HEK293T (cell line): ENCODE results near the gene FBN1.

ENCODE experiments used
- CTCF ChIA-PET: fragments of 350-600 bp; formaldehyde crosslinking; extraction: SDS; loops from one replicate; lab custom pipeline; 2021; ENCODE audit warnings: antibody characterized with exemption, inconsistent platforms; lab: Yijun Ruan, JAX
- POLR2A ChIA-PET: fragments of 350-600 bp; formaldehyde crosslinking; extraction: SDS; loops from one replicate; lab custom pipeline; 2020; ENCODE audit warnings: antibody characterized with exemption, inconsistent platforms; lab: Yijun Ruan, JAX
- DNase-seq: peaks from one replicate; pipeline ENCODE4 v3.0.0; 2012; ENCODE audit warnings: mixed read lengths; ENCODE audit errors: extremely low spot score
- ARNT ChIP-seq: fragments of 450-650 bp; IDR thresholded peaks from 2 replicates; pipeline ENCODE4 v1.6.1; 2017; ENCODE audit warnings: mild to moderate bottlenecking
- BHLHE40 ChIP-seq: fragments of 450-650 bp; IDR thresholded peaks from 2 replicates; pipeline ENCODE4 v1.6.1; 2016; ENCODE audit warnings: mild to moderate bottlenecking, moderate library complexity, borderline replicate concordance
- CTBP1 ChIP-seq: fragments of 450-650 bp; IDR thresholded peaks from 2 replicates; pipeline ENCODE4 v1.6.1; 2016; ENCODE audit warnings: borderline replicate concordance
- ELF4 ChIP-seq: fragments of 450-650 bp; IDR thresholded peaks from 2 replicates; pipeline ENCODE4 v1.6.1; 2017; ENCODE audit warnings: antibody characterized with exemption
- FOXA1 ChIP-seq: fragments of 450-650 bp; IDR thresholded peaks from 2 replicates; pipeline ENCODE4 v1.6.1; 2016; ENCODE audit warnings: mild to moderate bottlenecking
- FOXK2 ChIP-seq: fragments of 450-650 bp; IDR thresholded peaks from 2 replicates; pipeline ENCODE4 v1.6.1; 2016; ENCODE audit warnings: mild to moderate bottlenecking
- FOXM1 ChIP-seq: fragments of 450-650 bp; IDR thresholded peaks from 2 replicates; pipeline ENCODE4 v1.6.1; 2017; ENCODE audit warnings: mild to moderate bottlenecking, borderline replicate concordance
- HDGF ChIP-seq: fragments of 450-650 bp; IDR thresholded peaks from 2 replicates; pipeline ENCODE4 v1.6.1; 2017; ENCODE audit warnings: antibody characterized with exemption, borderline replicate concordance
- L3MBTL2 ChIP-seq: fragments of 450-650 bp; conservative IDR thresholded peaks from 2 replicates; pipeline ENCODE4 v1.6.1; 2016; ENCODE audit warnings: mild to moderate bottlenecking
- LEF1 ChIP-seq: fragments of 450-650 bp; IDR thresholded peaks from 2 replicates; pipeline ENCODE4 v1.6.1; 2017; ENCODE audit warnings: mild to moderate bottlenecking, borderline replicate concordance
- NFRKB ChIP-seq: fragments of 450-650 bp; IDR thresholded peaks from 2 replicates; pipeline ENCODE4 v1.6.1; 2016; ENCODE audit warnings: mild to moderate bottlenecking, moderate library complexity
- PKNOX1 ChIP-seq: fragments of 450-650 bp; IDR thresholded peaks from 2 replicates; pipeline ENCODE4 v1.6.1; 2016
- SP1 ChIP-seq: fragments of 450-650 bp; IDR thresholded peaks from 2 replicates; pipeline ENCODE4 v1.6.1; 2017
- SUZ12 ChIP-seq: fragments of 450-650 bp; IDR thresholded peaks from 2 replicates; pipeline ENCODE4 v1.6.1; 2016; ENCODE audit warnings: mild to moderate bottlenecking
- TARDBP ChIP-seq: fragments of 450-650 bp; IDR thresholded peaks from 2 replicates; pipeline ENCODE4 v1.6.1; 2016
- ZNF384 ChIP-seq: fragments of 450-650 bp; IDR thresholded peaks from 2 replicates; pipeline ENCODE4 v1.6.1; 2016

The FBN1 gene

GRCh38 chr15:48363474-48363873 is 282.0 kb downstream of the FBN1 start:
- CTCF ChIA-PET, result no interaction called here
- no peak for DNase-seq
- POLR2A ChIA-PET, result no interaction called here
- TF ChIP-seq FOXA1 (no peak), ARNT (no peak), FOXM1 (no peak), ZNF384 (no peak)

GRCh38 chr15:48361685-48362084 is 283.8 kb downstream of the FBN1 start:
- TF ChIP-seq PKNOX1 (no peak), LEF1 (no peak), L3MBTL2 (no peak), HDGF (no peak), FOXM1 (no peak), FOXA1 (no peak), SP1 (no peak), NFRKB (no peak), ELF4 (no peak), CTBP1 (no peak), TARDBP (no peak), BHLHE40 (no peak), ZNF384 (no peak), SUZ12 (no peak), ARNT (no peak)
- CTCF ChIA-PET, result interaction anchor here (1.1 kb wide), 1 partner anchor 9 kb away, joined by 6 read pairs; no protein-coding TSS in a partner anchor
- POLR2A ChIA-PET, result no interaction called here
- no peak for DNase-seq

GRCh38 chr15:48360841-48361240 is 284.7 kb downstream of the FBN1 start:
- ChIA-PET CTCF (no interaction called here), POLR2A (no interaction called here)
- DNase-seq, result no peak
- TF ChIP-seq ELF4 (no peak), TARDBP (no peak), SUZ12 (no peak), LEF1 (no peak), BHLHE40 (no peak), PKNOX1 (no peak), FOXK2 (no peak), ARNT (no peak), FOXM1 (no peak), FOXA1 (no peak), CTBP1 (no peak), HDGF (no peak), ZNF384 (no peak)
